IMR-90 (cell line): Measurements from ENCODE around the gene ARF6. TPM values are rescaled to one million over a fixed set of nuclear protein-coding genes. Genes with fewer than 3 reads are reported as not detected.

ENCODE experiments used
- ATAC-seq: fragments of 200-7000 bp; cut with Tn5 transposase; 2 replicates; pipeline ENCODE4 v1.9.1; 2020; ENCODE audit warnings: low read depth, mild to moderate bottlenecking, moderate library complexity
- BruUV-seq: library from RNA; stranded (reverse); fragments of 400-500 nt; replicated peaks from 2 replicates; lab custom pipeline; 2021; lab: Mats Ljungman, UMichigan
- CTCF ChIA-PET: fragments of 300-600 bp; formaldehyde crosslinking; extraction: SDS; loops from one replicate; lab custom pipeline; 2021; ENCODE audit warnings: antibody characterized with exemption; lab: Yijun Ruan, JAX
- POLR2A ChIA-PET: fragments of 300-600 bp; sonication (Branson Sonifier 250); formaldehyde crosslinking; loops from one replicate; lab custom pipeline; 2022; ENCODE audit warnings: antibody characterized with exemption; ENCODE audit not compliant: unreplicated experiment; lab: Charles Lee
- DNase-seq: peaks from one replicate; pipeline ENCODE4 v3.0.0; 2013
- H2AFZ ChIP-seq: replicated peaks from 2 replicates; pipeline ENCODE3; 2013; ENCODE audit warnings: low read length, mild to moderate bottlenecking; ENCODE audit not compliant: poor library complexity
- H2AK5ac ChIP-seq: 2 replicates; pipeline ENCODE4 v1.6.1; 2013; ENCODE audit warnings: low read depth, low read length, inconsistent platforms
- H2AK9ac ChIP-seq: replicated peaks from 2 replicates; pipeline ENCODE3; 2013; ENCODE audit warnings: mild to moderate bottlenecking, low read depth, low read length, moderate library complexity; ENCODE audit not compliant: poor library complexity
- H2BK120ac ChIP-seq: 2 replicates; pipeline ENCODE4 v1.6.1; 2013; ENCODE audit warnings: low read depth, low read length, inconsistent platforms
- H2BK15ac ChIP-seq: 3 replicates; pipeline ENCODE4 v1.6.1; 2013; ENCODE audit warnings: low read depth, low read length, inconsistent platforms
- H2BK20ac ChIP-seq: 2 replicates; pipeline ENCODE4 v1.6.1; 2013; ENCODE audit warnings: low read depth, mild to moderate bottlenecking, inconsistent platforms, low read length, moderate library complexity
- H2BK5ac ChIP-seq: 2 replicates; pipeline ENCODE4 v1.6.1; 2013; ENCODE audit warnings: mild to moderate bottlenecking, low read depth, low read length, inconsistent platforms; ENCODE audit not compliant: poor library complexity, severe bottlenecking
- H3K14ac ChIP-seq: replicated peaks from 2 replicates; pipeline ENCODE4 v1.6.1; 2013; ENCODE audit warnings: low read depth, low read length, inconsistent platforms
- H3K18ac ChIP-seq: 2 replicates; pipeline ENCODE4 v1.6.1; 2013; ENCODE audit warnings: low read depth, low read length, control low read depth
- H3K23ac ChIP-seq: 2 replicates; pipeline ENCODE4 v1.6.1; 2013; ENCODE audit warnings: low read depth, low read length, inconsistent platforms
- H3K27ac ChIP-seq: 2 replicates; pipeline ENCODE4 v1.5.1; 2013; ENCODE audit warnings: mild to moderate bottlenecking, control low read depth, low read length; ENCODE audit not compliant: insufficient read depth
- H3K27me3 ChIP-seq: 2 replicates; pipeline ENCODE4 v1.6.1; 2013; ENCODE audit warnings: low read length; ENCODE audit not compliant: control insufficient read depth, insufficient read depth
- H3K36me3 ChIP-seq: 2 replicates; pipeline ENCODE4 v1.6.1; 2013; ENCODE audit warnings: low read length, mixed read lengths; ENCODE audit not compliant: control insufficient read depth, insufficient read depth
- H3K4ac ChIP-seq: 2 replicates; pipeline ENCODE4 v1.6.1; 2013; ENCODE audit warnings: low read depth, low read length, inconsistent platforms
- H3K4me1 ChIP-seq: 2 replicates; pipeline ENCODE4 v1.6.1; 2013; ENCODE audit warnings: low read length, mixed read lengths; ENCODE audit not compliant: control insufficient read depth, insufficient read depth
- H3K4me2 ChIP-seq: 2 replicates; pipeline ENCODE4 v1.6.1; 2013; ENCODE audit warnings: low read depth, mild to moderate bottlenecking, control low read depth, low read length, moderate library complexity
- H3K4me3 ChIP-seq: 2 replicates; pipeline ENCODE4 v1.5.1; 2013; ENCODE audit warnings: low read depth, mild to moderate bottlenecking, control low read depth, low read length, moderate library complexity; ENCODE audit not compliant: insufficient read depth
- H3K56ac ChIP-seq: 2 replicates; pipeline ENCODE4 v1.6.1; 2013; ENCODE audit warnings: low read length, inconsistent platforms; ENCODE audit not compliant: insufficient read depth; ENCODE audit errors: extremely low read depth
- H3K79me1 ChIP-seq, 2 experiments: 2 replicates each; pipeline ENCODE4 v1.6.1; 2013; ENCODE audit warnings: low read length in 2 of 2, inconsistent platforms in 1 of 2, low read depth in 1 of 2
- H3K9ac ChIP-seq: 2 replicates; pipeline ENCODE4 v1.6.1; 2013; ENCODE audit warnings: low read depth, low read length, control low read depth
- H3K9me1 ChIP-seq: 2 replicates; pipeline ENCODE4 v1.6.1; 2013; ENCODE audit warnings: low read length, inconsistent platforms; ENCODE audit not compliant: insufficient read depth
- H3K9me3 ChIP-seq: 2 replicates; pipeline ENCODE4 v1.6.1; 2013; ENCODE audit warnings: low read length; ENCODE audit not compliant: control insufficient read depth, insufficient read depth
- H4K20me1 ChIP-seq: 2 replicates; pipeline ENCODE4 v1.6.1; 2013; ENCODE audit warnings: low read length, inconsistent platforms; ENCODE audit not compliant: insufficient read depth
- H4K5ac ChIP-seq: 2 replicates; pipeline ENCODE4 v1.6.1; 2013; ENCODE audit warnings: mild to moderate bottlenecking, low read depth, low read length, control low read depth
- H4K8ac ChIP-seq, 2 experiments: 2 replicates each; pipeline ENCODE4 v1.6.1; 2013; ENCODE audit warnings: low read depth in 2 of 2, low read length in 2 of 2, control low read depth in 1 of 2, inconsistent platforms in 1 of 2
- H4K91ac ChIP-seq: 2 replicates; pipeline ENCODE4 v1.6.1; 2013; ENCODE audit warnings: low read depth, low read length, inconsistent platforms; ENCODE audit not compliant: insufficient read depth
- BHLHE40 ChIP-seq: fragments of 150-350 bp; IDR thresholded peaks from 2 replicates; pipeline ENCODE4 v1.6.1; 2016; ENCODE audit warnings: mild to moderate bottlenecking, low read depth, low read length
- CEBPB ChIP-seq: IDR thresholded peaks from 2 replicates; pipeline ENCODE4 v1.6.1; 2012; ENCODE audit warnings: low read depth, low read length, improper control_type of control experiment
- CHD1 ChIP-seq: IDR thresholded peaks from 2 replicates; pipeline ENCODE4 v1.6.1; 2012; ENCODE audit warnings: low read depth, low read length, improper control_type of control experiment
- CTCF ChIP-seq: conservative IDR thresholded peaks from 2 replicates; pipeline ENCODE4 v1.5.1; 2012; ENCODE audit warnings: mild to moderate bottlenecking, low read depth, low read length, improper control_type of control experiment
- ELK1 ChIP-seq: fragments of 150-350 bp; IDR thresholded peaks from 2 replicates; pipeline ENCODE4 v1.6.1; 2016; ENCODE audit warnings: low read depth, mild to moderate bottlenecking, low read length, moderate library complexity, borderline replicate concordance
- FOS ChIP-seq: fragments of 150-350 bp; IDR thresholded peaks from 2 replicates; pipeline ENCODE4 v1.6.1; 2016; ENCODE audit warnings: low read depth, low read length
- MAFK ChIP-seq: IDR thresholded peaks from 2 replicates; pipeline ENCODE4 v1.6.1; 2012; ENCODE audit warnings: low read depth, low read length, improper control_type of control experiment
- MAZ ChIP-seq: IDR thresholded peaks from 2 replicates; pipeline ENCODE4 v1.6.1; 2012; ENCODE audit warnings: low read depth, mild to moderate bottlenecking, low read length, improper control_type of control experiment, moderate library complexity, borderline replicate concordance
- MXI1 ChIP-seq: IDR thresholded peaks from 2 replicates; pipeline ENCODE4 v1.6.1; 2012; ENCODE audit warnings: low read depth, mild to moderate bottlenecking, low read length, moderate library complexity, borderline replicate concordance
- NFE2L2 ChIP-seq: fragments of 150-350 bp; IDR thresholded peaks from 2 replicates; pipeline ENCODE4 v1.6.1; 2016; ENCODE audit warnings: low read depth, mild to moderate bottlenecking, low read length
- POLR2A ChIP-seq: IDR thresholded peaks from 2 replicates; pipeline ENCODE4 v1.6.1; 2012; ENCODE audit warnings: mild to moderate bottlenecking, low read depth, low read length
- RAD21 ChIP-seq: IDR thresholded peaks from 2 replicates; pipeline ENCODE4 v1.6.1; 2012; ENCODE audit warnings: low read length, improper control_type of control experiment
- RCOR1 ChIP-seq: IDR thresholded peaks from 2 replicates; pipeline ENCODE4 v1.6.1; 2012; ENCODE audit warnings: mild to moderate bottlenecking, low read length, improper control_type of control experiment; ENCODE audit not compliant: insufficient replicate concordance
- RFX5 ChIP-seq: IDR thresholded peaks from 2 replicates; pipeline ENCODE4 v1.8.0; 2012; ENCODE audit warnings: low read depth, mild to moderate bottlenecking, low read length, moderate library complexity
- SMC3 ChIP-seq: fragments of 150-350 bp; IDR thresholded peaks from 2 replicates; pipeline ENCODE4 v1.6.1; 2016; ENCODE audit warnings: low read depth, mild to moderate bottlenecking, antibody characterized with exemption, low read length, moderate library complexity
- WGBS, 2 experiments: methylation state at CpG; one replicate each; pipeline versions ENCODE4 v1.1.5 to v1.1.7; 2013; ENCODE audit warnings: missing lambda C conversion rate in 2 of 2; ENCODE audit not compliant: insufficient read length in 1 of 2; ENCODE audit errors: extremely low coverage in 2 of 2; 5-methylcytosine and 5-hydroxymethylcytosine counted together
- dilution Hi-C: fragments of 300-500 bp; cut with HindIII; formaldehyde crosslinking; loops from one replicate; pipeline ENCODE4 v1.14.3; 2018; ENCODE audit warnings: low sequenced_read_pairs; ENCODE audit not compliant: unreplicated experiment
- in situ Hi-C: fragments of 300-500 bp; cut with MboI; formaldehyde crosslinking; loops from 3 replicates; pipeline ENCODE4 v1.14.3; 2019; ENCODE audit warnings: low sequenced_read_pairs, inconsistent platforms, mixed read lengths
- intact Hi-C: fragments of 100-400 bp; cut with micrococcal nuclease; formaldehyde crosslinking; loops from 2 replicates; pipeline ENCODE4 v1.10.0; 2022
- polyA plus RNA-seq, 3 experiments: library from polyadenylated mRNA; depleted of rRNA; stranded (reverse); fragments of >200 nt; gene quantifications; 2 replicates each; pipeline ENCODE4 v1.2.3, GENCODE V29; 2012; ENCODE audit warnings: low replicate concordance in 1 of 3
- total RNA-seq: library from RNA; depleted of rRNA; stranded (reverse); fragments of >200 nt; gene quantifications from 2 replicates; pipeline ENCODE4 v1.2.3, GENCODE V29; 2012
- TF ChIP-seq, protein P1 (sequence below): fragments of 150-350 bp; IDR thresholded peaks from 2 replicates; pipeline ENCODE4 v1.6.1; 2017; ENCODE audit warnings: mild to moderate bottlenecking, antibody characterized with exemption, low read length, low read depth

ARF6 gene
- total and polyA plus RNA-seq, 2 of the 4 experiments (the other 2 are of a cell fraction), result 32.1 to 40.1 TPM

GRCh38 chr14:49933128-49933527 is 40.2 kb downstream of the ARF6 start:
- no peak overlapping the region for H2BK120ac ChIP-seq
- intact Hi-C loops, result no loop called here
- ATAC-seq, result no peak

More at GRCh38 chr14:49933128-49933527, 40.2 kb downstream of the ARF6 start:
- H3K4ac ChIP-seq, result no peak overlapping the region
- H3K4me3 ChIP-seq, result no peak overlapping the region
- no peak overlapping the region for H3K14ac ChIP-seq
- peaks cover 4% of the 10 kb centered on the region; the same call in 1 of the 2 replicates for H3K4me1 ChIP-seq
- no peaks in the 10 kb centered on the region for H4K20me1 ChIP-seq
- no peak overlapping the region for H3K27ac ChIP-seq
- H3K4me2 ChIP-seq, result no peak overlapping the region
- H3K18ac ChIP-seq, result no peak overlapping the region
- H3K9me1 ChIP-seq, result no peaks in the 10 kb centered on the region
- no peak overlapping the region for H2AK9ac ChIP-seq
- no peaks in the 10 kb centered on the region for H3K79me1 ChIP-seq
- H2AK5ac ChIP-seq, result no peak overlapping the region
- H4K5ac ChIP-seq, result no peak overlapping the region
- in situ Hi-C loops (no loop called here), dilution Hi-C loops (no loop called here)
- no peak overlapping the region for H2BK5ac ChIP-seq
- H3K36me3 ChIP-seq, result no peaks in the 10 kb centered on the region
- TF ChIP-seq POLR2A (no peak), MAZ (no peak), RAD21 (no peak), ELK1 (no peak), MAFK (no peak), CTCF (no peak), BHLHE40 (no peak), SMC3 (no peak), NFE2L2 (no peak), FOS (no peak), RCOR1 (no peak), RFX5 (no peak), CHD1 (no peak), MXI1 (no peak), CEBPB (no peak)
- TF ChIP-seq, protein P1, sequence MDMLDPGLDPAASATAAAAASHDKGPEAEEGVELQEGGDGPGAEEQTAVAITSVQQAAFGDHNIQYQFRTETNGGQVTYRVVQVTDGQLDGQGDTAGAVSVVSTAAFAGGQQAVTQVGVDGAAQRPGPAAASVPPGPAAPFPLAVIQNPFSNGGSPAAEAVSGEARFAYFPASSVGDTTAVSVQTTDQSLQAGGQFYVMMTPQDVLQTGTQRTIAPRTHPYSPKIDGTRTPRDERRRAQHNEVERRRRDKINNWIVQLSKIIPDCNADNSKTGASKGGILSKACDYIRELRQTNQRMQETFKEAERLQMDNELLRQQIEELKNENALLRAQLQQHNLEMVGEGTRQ, result no peak
- no peak overlapping the region for H3K9ac ChIP-seq
- POLR2A ChIA-PET, result no interaction called here
- no peaks in the 10 kb centered on the region for H3K9me3 ChIP-seq
- H3K27me3 ChIP-seq, result no peaks in the 10 kb centered on the region
- no peak overlapping the region for H4K91ac ChIP-seq
- CTCF ChIA-PET, result no interaction called here
- no CpG with 5 or more reads among the region's 4 CpGs for WGBS, 2 experiments
- H2BK20ac ChIP-seq, result no peak overlapping the region
- H3K56ac ChIP-seq, result no peak overlapping the region
- BruUV-seq, result no TSS peak
- H2AFZ ChIP-seq, result no peak overlapping the region
- no peak overlapping the region for H3K23ac ChIP-seq
- DNase-seq, result no peak
- H2BK15ac ChIP-seq, result no peak overlapping the region
- no peak overlapping the region for H4K8ac ChIP-seq
